Mesendoderm (in vitro differentiated cells): ENCODE data around the gene SELPLG.

Experiments
- DNase-seq: peaks from one replicate; pipeline ENCODE4 v3.0.0; 2013
- H2AK5ac ChIP-seq: 2 replicates; pipeline ENCODE4 v1.6.1; 2013; ENCODE audit warnings: low read length, inconsistent platforms
- H2BK120ac ChIP-seq: 2 replicates; pipeline ENCODE4 v1.6.1; 2013; ENCODE audit warnings: low read depth, mild to moderate bottlenecking, low read length, moderate library complexity, mixed read lengths
- H2BK15ac ChIP-seq: replicated peaks from 2 replicates; pipeline ENCODE4 v1.6.1; 2013; ENCODE audit warnings: low read depth, mild to moderate bottlenecking, moderate library complexity
- H2BK5ac ChIP-seq: 2 replicates; pipeline ENCODE4 v1.6.1; 2013; ENCODE audit warnings: low read length, inconsistent platforms
- H3K18ac ChIP-seq: 2 replicates; pipeline ENCODE4 v1.6.1; 2013; ENCODE audit warnings: mild to moderate bottlenecking, low read length, mixed read lengths
- H3K23ac ChIP-seq: one replicate; pipeline ENCODE4 v1.6.1; 2013; ENCODE audit warnings: low read length
- H3K27ac ChIP-seq: 2 replicates; pipeline ENCODE4 v1.5.1; 2013; ENCODE audit warnings: low read depth, mild to moderate bottlenecking, inconsistent platforms, low read length, moderate library complexity
- H3K27me3 ChIP-seq: 2 replicates; pipeline ENCODE4 v1.6.1; 2013; ENCODE audit warnings: low read length, control low read depth, mild to moderate bottlenecking, inconsistent platforms; ENCODE audit not compliant: insufficient read depth, poor library complexity
- H3K36me3 ChIP-seq: 2 replicates; pipeline ENCODE4 v1.6.1; 2013; ENCODE audit warnings: low read length, inconsistent platforms; ENCODE audit not compliant: control insufficient read depth, insufficient read depth
- H3K4ac ChIP-seq: one replicate; pipeline ENCODE4 v1.6.1; 2013; ENCODE audit warnings: low read depth, mild to moderate bottlenecking, low read length, moderate library complexity
- H3K4me1 ChIP-seq: 2 replicates; pipeline ENCODE4 v1.6.1; 2013; ENCODE audit warnings: low read depth, low read length, inconsistent platforms; ENCODE audit not compliant: control insufficient read depth
- H3K4me2 ChIP-seq: 2 replicates; pipeline ENCODE4 v1.6.1; 2013; ENCODE audit warnings: low read length
- H3K4me3 ChIP-seq: 2 replicates; pipeline ENCODE4 v1.5.1; 2013; ENCODE audit warnings: mild to moderate bottlenecking, low read length
- H3K56ac ChIP-seq: one replicate; pipeline ENCODE4 v1.6.1; 2013; ENCODE audit warnings: low read length
- H3K79me1 ChIP-seq: 2 replicates; pipeline ENCODE4 v1.6.1; 2013; ENCODE audit warnings: low read length, inconsistent platforms
- H3K79me2 ChIP-seq: 2 replicates; pipeline ENCODE4 v1.6.1; 2013; ENCODE audit warnings: mild to moderate bottlenecking, low read length; ENCODE audit not compliant: control insufficient read depth, insufficient read depth
- H3K9ac ChIP-seq: 2 replicates; pipeline ENCODE4 v1.6.1; 2013; ENCODE audit warnings: low read length, inconsistent platforms
- H4K5ac ChIP-seq: one replicate; pipeline ENCODE4 v1.6.1; 2013; ENCODE audit warnings: low read length
- H4K8ac ChIP-seq: one replicate; pipeline ENCODE4 v1.6.1; 2013; ENCODE audit warnings: low read depth, mild to moderate bottlenecking, control low read depth, low read length, moderate library complexity
- WGBS: extraction: QIAGEN DNeasy Blood & Tissue Kit; methylation state at CpG from one replicate; pipeline ENCODE4 v1.1.7; 2013; ENCODE audit warnings: low lambda C conversion rate, missing lambda C conversion rate; ENCODE audit not compliant: insufficient coverage; ENCODE audit errors: extremely low coverage; 5-methylcytosine and 5-hydroxymethylcytosine counted together

The SELPLG gene

DNA sequence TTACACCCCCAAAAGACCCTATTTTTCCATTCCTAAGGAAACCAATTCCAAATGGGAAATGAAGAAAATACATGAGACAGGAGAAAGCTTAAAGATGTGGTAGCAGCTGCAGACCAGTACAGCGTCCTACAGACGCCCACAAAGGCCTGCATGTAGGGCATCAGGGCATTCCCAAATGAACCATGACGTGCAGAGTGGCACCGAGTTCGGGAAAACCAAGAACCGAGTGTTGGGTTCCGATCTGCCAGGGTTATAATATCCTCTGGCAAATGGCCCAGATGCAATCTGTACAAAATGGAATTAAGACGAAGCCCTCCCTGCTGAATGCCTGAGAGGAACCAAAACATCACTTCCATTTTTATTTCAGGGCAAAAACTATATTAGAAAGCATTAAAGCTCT lies 34.4 kb upstream of the SELPLG start:
- Histone ChIP-seq H3K79me1 (peaks cover 8% of the 10 kb centered on the region), H2BK15ac (no peak overlapping the region), H2BK120ac (no peak overlapping the region), H3K27ac (no peak overlapping the region), H3K4me1 (no peaks in the 10 kb centered on the region), H3K36me3 (no peaks in the 10 kb centered on the region), H3K23ac (no peak overlapping the region), H3K18ac (no peak overlapping the region), H2BK5ac (no peak overlapping the region), H3K9ac (no peak overlapping the region), H4K8ac (peak overlapping the region; percentile 28), H4K5ac (no peak overlapping the region), H3K4me3 (no peak overlapping the region), H3K79me2 (peaks cover 3% of the 10 kb centered on the region), H3K4me2 (no peak overlapping the region), H2AK5ac (no peak overlapping the region), H3K4ac (no peak overlapping the region), H3K27me3 (no peaks in the 10 kb centered on the region), H3K56ac (no peak overlapping the region)
- no peak for DNase-seq
- WGBS = no CpG with 5 or more reads among the region's 8 CpGs

DNA sequence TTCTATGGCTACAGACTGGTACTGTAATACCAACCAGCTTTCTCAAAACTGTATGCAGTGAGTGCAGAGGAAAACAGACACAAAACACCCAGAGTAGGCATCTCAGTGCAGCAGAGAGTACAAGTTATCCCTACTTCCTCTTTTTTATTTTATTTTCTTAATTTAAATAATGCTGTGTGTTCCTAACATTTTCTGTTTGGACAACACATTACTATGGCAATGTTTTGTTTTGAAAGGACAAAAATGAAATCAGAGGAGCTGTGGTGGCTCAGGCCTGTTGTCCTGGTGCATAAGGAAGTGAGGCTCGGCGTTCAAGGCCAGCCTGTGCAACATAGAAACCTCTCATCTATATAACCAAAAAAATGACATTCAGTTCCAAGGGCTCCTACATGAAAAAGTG lies 33.7 kb upstream of the SELPLG start:
- Histone ChIP-seq H3K27ac (no peak overlapping the region), H3K18ac (no peak overlapping the region), H3K4me2 (no peak overlapping the region), H4K8ac (no peak overlapping the region), H2BK5ac (no peak overlapping the region), H3K4me3 (no peak overlapping the region), H3K36me3 (no peaks in the 10 kb centered on the region), H2BK120ac (no peak overlapping the region), H3K4ac (no peak overlapping the region), H3K27me3 (no peaks in the 10 kb centered on the region), H2AK5ac (no peak overlapping the region), H3K56ac (no peak overlapping the region), H3K79me1 (peaks cover 8% of the 10 kb centered on the region), H3K23ac (no peak overlapping the region), H3K9ac (no peak overlapping the region), H3K79me2 (peaks cover 3% of the 10 kb centered on the region), H2BK15ac (no peak overlapping the region), H3K4me1 (no peaks in the 10 kb centered on the region), H4K5ac (no peak overlapping the region)
- no CpG with 5 or more reads among the region's 2 CpGs for WGBS
- no peak for DNase-seq

DNA sequence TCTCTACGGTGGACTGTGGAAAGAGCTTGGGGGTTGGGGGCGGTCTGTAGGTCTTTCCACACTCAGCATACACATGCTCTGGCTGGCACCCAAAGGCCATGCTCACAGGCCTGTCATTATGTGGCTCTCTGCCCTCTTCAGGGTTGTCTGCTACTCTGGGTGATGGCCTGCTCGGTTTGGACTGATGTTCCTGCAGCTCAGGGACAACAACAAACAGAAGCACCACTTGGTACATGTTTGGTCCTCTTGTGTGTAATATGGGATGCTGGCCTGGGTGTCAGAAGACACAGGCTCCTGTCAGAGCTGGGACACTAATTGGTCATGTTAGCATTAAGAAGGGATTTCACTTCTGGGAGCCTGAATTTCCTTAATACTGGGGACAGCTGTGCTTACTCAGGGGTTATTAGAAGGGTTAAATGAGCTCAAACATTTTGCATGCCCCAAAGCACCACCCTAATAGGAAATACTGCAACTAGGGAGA lies 32.7 kb upstream of the SELPLG start:
- H3K4me1 ChIP-seq = no peaks in the 10 kb centered on the region
- H4K5ac ChIP-seq = no peak overlapping the region
- no peaks in the 10 kb centered on the region for H3K36me3 ChIP-seq
- H2BK5ac ChIP-seq = no peak overlapping the region
- no peak overlapping the region for H2AK5ac ChIP-seq
- H3K4me3 ChIP-seq = no peak overlapping the region
- no peaks in the 10 kb centered on the region for H3K27me3 ChIP-seq
- H2BK120ac ChIP-seq = no peak overlapping the region
- no peak overlapping the region for H3K9ac ChIP-seq
- DNase-seq = no peak
- no peak overlapping the region for H3K27ac ChIP-seq
- no peak overlapping the region for H3K4ac ChIP-seq
- peak overlapping the region; percentile 50 for H3K56ac ChIP-seq
- H3K79me2 ChIP-seq = peaks cover 3% of the 10 kb centered on the region
- no peak overlapping the region for H3K4me2 ChIP-seq
- no peak overlapping the region for H3K18ac ChIP-seq
- H4K8ac ChIP-seq = no peak overlapping the region
- WGBS = no CpG with 5 or more reads among the region's 3 CpGs
- H3K23ac ChIP-seq = no peak overlapping the region
- peaks cover 11% of the 10 kb centered on the region for H3K79me1 ChIP-seq
- no peak overlapping the region for H2BK15ac ChIP-seq

DNA sequence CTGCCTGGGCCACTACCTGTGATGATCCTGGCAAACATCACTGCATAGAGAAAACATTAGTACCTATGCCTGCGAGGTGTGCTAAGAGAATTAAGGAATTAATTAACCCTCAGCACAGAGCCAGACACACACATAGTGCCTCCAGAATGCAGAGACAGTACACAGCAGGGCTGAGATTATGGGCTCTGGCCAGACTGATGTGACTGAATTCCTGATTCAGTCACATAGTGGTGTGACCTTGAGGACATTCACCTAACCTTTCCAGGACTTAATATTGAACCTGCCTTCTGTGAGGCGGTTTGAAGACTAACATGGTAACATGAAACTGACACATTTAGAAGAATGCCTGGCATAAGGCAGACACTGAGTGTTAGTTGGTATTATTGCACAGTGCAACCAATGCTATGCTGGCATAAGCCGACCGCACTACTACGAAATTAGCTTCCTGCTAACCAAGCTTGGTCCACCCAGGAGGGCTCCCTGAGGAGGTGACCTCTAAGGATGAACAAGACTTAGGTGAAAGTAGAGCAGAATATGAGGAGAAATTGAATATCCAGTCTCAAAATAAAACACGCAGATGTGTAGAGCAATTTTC lies 32.0 kb upstream of the SELPLG start:
- Histone ChIP-seq H3K18ac (no peak overlapping the region), H4K5ac (no peak overlapping the region), H3K27ac (no peak overlapping the region), H3K4me3 (no peak overlapping the region), H3K9ac (no peak overlapping the region), H3K23ac (no peak overlapping the region), H3K79me1 (peaks cover 11% of the 10 kb centered on the region), H2BK15ac (no peak overlapping the region), H3K36me3 (no peaks in the 10 kb centered on the region), H3K56ac (no peak overlapping the region), H2AK5ac (no peak overlapping the region), H2BK5ac (no peak overlapping the region), H3K4me1 (no peaks in the 10 kb centered on the region), H4K8ac (no peak overlapping the region), H3K4ac (no peak overlapping the region), H3K27me3 (no peaks in the 10 kb centered on the region), H2BK120ac (no peak overlapping the region), H3K79me2 (peaks cover 3% of the 10 kb centered on the region), H3K4me2 (no peak overlapping the region)
- WGBS = no CpG with 5 or more reads among the region's 6 CpGs
- DNase-seq = no peak

DNA sequence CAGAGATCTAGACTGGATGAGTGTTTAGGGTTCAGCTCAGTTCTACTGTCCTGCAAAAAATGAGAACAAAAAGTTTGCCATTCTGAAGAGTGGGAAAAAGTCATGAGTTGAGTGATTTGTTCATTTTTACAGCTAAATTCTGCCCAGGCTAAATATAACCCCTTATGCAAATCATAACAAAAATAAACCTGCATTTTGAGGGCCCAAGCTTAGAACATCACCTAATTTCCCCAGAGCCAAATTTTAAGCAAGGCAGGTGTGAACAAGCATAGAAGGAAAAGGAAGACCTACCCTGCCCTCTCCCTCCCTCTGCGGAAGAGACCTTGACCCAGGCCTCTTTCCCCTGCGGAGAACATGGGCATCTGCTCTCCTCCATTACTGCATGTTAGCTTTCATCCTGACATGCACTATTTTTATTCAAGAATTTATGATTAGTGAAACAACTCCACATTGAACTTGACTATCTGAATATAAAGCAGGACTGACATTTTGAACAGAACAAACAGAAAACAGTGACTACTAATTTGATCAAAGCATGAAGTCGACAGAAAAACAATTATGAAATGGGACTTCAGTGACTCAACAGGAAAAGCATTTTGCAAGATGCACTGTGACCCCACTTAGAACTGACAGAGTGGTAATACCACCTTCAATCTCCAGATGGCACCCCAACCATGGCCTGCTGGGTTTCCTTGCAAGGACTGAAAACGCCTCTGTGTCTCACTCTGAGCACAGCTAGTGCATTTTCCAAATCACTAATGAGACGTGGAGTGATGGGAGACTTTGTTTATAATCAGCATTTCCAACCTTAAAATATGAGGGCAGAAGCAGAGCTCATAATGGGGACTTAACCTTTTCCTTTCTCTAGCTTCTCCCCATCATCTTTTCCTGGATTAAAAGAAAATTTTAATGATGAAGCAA lies 30.9 kb upstream of the SELPLG start:
- Histone ChIP-seq H3K23ac (no peak overlapping the region), H2BK120ac (no peak overlapping the region), H3K4ac (no peak overlapping the region), H3K9ac (no peak overlapping the region), H3K79me2 (no peaks in the 10 kb centered on the region), H2BK5ac (no peak overlapping the region), H2AK5ac (no peak overlapping the region), H4K5ac (no peak overlapping the region), H3K56ac (no peak overlapping the region), H4K8ac (no peak overlapping the region), H3K18ac (no peak overlapping the region), H3K27ac (no peak overlapping the region), H3K4me2 (no peak overlapping the region), H3K4me3 (no peak overlapping the region), H3K27me3 (no peaks in the 10 kb centered on the region), H3K36me3 (no peaks in the 10 kb centered on the region), H3K79me1 (peaks cover 10% of the 10 kb centered on the region), H3K4me1 (no peaks in the 10 kb centered on the region), H2BK15ac (no peak overlapping the region)
- no CpG with 5 or more reads among the region's 5 CpGs for WGBS
- peak; percentile 94 for DNase-seq
